Ramos (cell line): ENCODE measurements around the gene ARID1A.

Experiments
- in situ Hi-C: fragments of 300-500 bp; cut with MboI; formaldehyde crosslinking; loops from one replicate; pipeline ENCODE4 v1.14.3; 2022; ENCODE audit warnings: low sequenced_read_pairs; ENCODE audit not compliant: unreplicated experiment

Gene ARID1A

DNA sequence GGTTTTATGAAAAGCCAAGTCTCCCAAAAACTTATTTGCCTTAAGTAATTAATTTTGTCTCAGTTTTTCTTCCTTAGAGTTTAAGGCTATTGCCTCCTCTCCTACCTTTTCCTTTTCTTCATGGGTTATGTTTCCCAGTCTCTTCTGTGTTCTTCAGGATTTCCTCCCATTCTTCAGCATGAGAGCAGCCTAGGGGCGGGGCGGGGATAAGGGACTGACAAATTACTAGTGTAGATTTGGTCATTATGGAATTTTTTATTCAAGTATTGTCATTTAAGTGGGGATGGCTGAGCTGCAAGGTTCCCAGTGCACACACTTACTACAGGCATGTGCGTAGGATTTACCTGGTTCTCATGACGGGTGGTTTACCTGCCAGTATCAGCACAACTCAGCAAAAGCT is 56.7 kb downstream of the ARID1A start:
- in situ Hi-C loops: no loop called here

DNA sequence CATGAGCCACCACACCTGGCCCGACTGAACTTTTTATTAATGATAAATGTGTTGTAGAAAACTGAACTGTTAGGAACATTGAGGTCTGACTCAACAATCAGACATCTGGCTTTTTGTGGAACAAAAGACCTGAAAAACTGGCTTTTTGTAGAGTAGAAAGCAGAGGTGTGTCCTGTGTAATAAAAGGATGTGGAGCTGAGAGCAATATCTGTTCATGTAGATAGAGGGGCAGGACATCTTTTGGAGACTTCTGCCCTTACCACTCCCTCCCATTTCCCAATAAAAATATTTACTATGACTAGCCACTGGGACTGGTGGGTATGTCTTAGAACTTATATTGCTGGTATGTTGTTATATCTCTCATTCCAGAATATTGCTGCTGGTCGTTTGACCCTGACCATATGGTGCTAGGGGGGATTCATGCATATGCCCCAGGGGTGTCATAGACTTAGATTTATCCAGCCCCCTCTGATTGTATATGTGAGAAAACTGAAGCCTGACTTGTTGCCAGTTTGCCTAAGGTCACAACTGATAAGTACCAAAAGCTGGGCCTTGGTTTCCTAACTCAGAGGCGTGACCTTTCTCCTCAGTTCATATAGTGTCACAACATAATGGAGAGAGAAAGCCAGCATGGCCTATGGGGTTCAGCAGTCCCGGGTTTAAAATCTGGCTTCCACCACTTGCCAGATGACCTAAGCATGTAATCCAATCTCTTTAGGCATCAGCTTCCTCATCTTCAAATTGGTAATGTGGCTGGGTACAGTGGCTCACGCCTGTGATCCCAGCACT is 58.5 kb downstream of the ARID1A start:
- in situ Hi-C loops: no loop called here

- in situ Hi-C loops: no loop called here
These were observed 62.5 kb downstream of the ARID1A start for GRCh38 chr1:26758358-26758757.

DNA sequence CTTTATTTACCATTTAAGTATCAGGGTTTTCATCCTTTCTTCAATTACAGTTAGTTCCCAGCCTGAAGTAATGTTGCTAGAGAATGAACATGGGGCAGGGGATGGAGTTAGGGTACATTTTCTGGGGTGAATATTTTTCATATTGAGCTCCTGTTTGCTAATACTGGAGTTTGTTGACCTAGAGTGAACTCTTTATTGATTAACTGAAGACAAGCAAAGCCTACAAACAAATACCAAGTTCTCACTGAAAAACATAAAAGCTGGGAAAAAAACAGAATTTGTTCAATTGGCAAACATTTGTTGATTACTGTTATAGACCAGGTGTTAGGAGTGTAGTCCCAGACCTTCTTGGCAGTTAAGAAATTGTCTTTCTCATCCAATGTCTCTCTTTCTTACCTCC is 63.7 kb downstream of the ARID1A start:
- in situ Hi-C loops: no loop called here

DNA sequence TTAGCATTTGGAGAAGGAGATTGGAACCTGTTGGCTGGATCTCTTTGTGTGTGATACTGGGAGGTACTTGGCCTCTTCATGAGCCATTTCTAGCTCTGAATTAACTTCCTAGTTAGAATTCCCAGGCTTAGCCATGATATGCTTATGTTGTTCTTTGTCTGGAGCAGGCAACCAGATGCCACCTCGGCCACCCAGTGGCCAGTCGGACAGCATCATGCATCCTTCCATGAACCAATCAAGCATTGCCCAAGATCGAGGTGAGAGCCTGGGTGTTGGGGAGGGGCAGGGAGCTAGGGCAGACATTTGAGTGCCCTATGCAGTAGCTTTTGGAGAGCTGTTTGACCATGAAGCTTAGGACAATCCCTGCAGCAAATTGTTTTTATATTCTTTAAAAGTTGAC is 65.4 kb downstream of the ARID1A start:
- in situ Hi-C loops: no loop called here

DNA sequence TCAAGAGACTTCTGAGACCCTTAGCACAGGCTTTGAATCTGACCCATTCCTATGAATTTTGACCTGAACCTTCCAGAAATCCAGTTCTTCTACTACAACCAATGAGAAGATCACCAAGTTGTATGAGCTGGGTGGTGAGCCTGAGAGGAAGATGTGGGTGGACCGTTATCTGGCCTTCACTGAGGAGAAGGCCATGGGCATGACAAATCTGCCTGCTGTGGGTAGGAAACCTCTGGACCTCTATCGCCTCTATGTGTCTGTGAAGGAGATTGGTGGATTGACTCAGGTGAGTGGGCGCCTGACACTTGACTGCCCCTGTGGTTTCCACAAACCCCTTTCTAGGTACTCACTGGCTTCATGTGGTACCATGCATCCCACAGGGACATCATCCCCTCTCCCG is 71.9 kb downstream of the ARID1A start:
- in situ Hi-C loops: no loop called here

- in situ Hi-C loops: no loop called here
These were observed 72.9 kb downstream of the ARID1A start for GRCh38 chr1:26768755-26769154.

GRCh38 chr1:26771285-26771642 is 75.4 kb downstream of the ARID1A start:
- in situ Hi-C loops: no loop called here

GRCh38 chr1:26771643-26772321 is 76.0 kb downstream of the ARID1A start:
- in situ Hi-C loops: no loop called here

DNA sequence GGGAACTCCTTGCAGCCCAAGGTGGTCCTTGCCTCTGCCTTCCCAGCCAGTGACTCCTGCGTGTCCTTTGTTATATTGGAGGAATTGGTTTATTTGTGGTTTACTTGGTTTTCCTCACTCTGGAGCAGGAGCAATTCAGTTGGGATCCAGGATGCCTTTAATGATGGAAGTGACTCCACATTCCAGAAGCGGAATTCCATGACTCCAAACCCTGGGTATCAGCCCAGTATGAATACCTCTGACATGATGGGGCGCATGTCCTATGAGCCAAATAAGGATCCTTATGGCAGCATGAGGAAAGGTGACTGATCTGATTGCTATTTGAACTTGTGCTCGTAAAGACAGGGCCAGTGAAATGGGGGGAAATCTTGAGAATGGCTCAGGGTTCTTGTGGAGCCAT is 76.9 kb downstream of the ARID1A start:
- in situ Hi-C loops: no loop called here

- in situ Hi-C loops: no loop called here
These were observed 78.6 kb downstream of the ARID1A start for GRCh38 chr1:26774462-26774861.

- in situ Hi-C loops: no loop called here
These were observed 79.9 kb downstream of the ARID1A start for GRCh38 chr1:26775666-26776065.

GRCh38 chr1:26779098-26779668 is 83.4 kb downstream of the ARID1A start:
- in situ Hi-C loops: no loop called here

- in situ Hi-C loops: no loop called here
These were observed 84.6 kb downstream of the ARID1A start for GRCh38 chr1:26780344-26780957.

DNA sequence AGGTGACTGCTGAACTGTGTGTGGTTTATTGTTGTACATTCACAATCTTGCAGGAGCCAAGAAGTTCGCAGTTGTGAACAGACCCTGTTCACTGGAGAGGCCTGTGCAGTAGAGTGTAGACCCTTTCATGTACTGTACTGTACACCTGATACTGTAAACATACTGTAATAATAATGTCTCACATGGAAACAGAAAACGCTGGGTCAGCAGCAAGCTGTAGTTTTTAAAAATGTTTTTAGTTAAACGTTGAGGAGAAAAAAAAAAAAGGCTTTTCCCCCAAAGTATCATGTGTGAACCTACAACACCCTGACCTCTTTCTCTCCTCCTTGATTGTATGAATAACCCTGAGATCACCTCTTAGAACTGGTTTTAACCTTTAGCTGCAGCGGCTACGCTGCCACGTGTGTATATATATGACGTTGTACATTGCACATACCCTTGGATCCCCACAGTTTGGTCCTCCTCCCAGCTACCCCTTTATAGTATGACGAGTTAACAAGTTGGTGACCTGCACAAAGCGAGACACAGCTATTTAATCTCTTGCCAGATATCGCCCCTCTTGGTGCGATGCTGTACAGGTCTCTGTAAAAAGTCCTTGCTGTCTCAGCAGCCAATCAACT is 85.5 kb downstream of the ARID1A start:
- in situ Hi-C loops: no loop called here

- in situ Hi-C loops: no loop called here
These were observed 86.9 kb downstream of the ARID1A start for GRCh38 chr1:26782521-26783212.

GRCh38 chr1:26783646-26784022 is 87.8 kb downstream of the ARID1A start:
- in situ Hi-C loops: no loop called here

- in situ Hi-C loops: no loop called here
These were observed 88.4 kb downstream of the ARID1A start for GRCh38 chr1:26784023-26784871.

DNA sequence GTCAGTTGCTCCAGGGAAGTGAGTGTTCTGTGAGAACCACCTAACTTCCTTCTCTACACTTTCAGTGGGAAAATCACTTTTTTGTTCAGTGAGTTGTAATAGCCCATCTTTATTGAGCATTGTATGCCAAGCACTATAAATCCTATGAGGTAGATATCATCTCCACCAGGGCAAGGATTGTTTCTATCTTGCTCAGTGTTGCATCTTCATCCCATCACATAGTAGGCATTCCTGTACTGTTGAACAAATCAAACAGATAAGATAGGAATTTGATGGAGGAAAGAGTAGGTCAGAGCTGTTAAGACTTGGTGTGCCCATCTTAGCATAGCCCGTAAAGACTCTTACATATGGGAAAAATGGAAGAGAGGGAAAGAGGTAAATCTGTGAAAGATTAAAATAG is 89.1 kb downstream of the ARID1A start:
- in situ Hi-C loops: no loop called here
